M059J (cell line): ENCODE measurements around the gene MICAL3. TPM values are rescaled to one million over a fixed set of nuclear protein-coding genes. Genes with fewer than 3 reads are reported as not detected.
"Not testable (repeated sequence)": the region's sequence is repeated elsewhere in the genome, so short reads cannot be mapped to it uniquely, and the experiment has no call there.

Experiments
- DNase-seq: peaks from one replicate; pipeline ENCODE4 v3.0.0-alpha.2; 2012; ENCODE audit warnings: low read depth
- total RNA-seq: library from RNA; depleted of rRNA; stranded (reverse); fragments of >200 nt; shearing (Covaris generic); gene quantifications from 2 replicates; pipeline ENCODE4 v1.2.3, GENCODE V29; 2014; rRNA removed

The MICAL3 gene
- total RNA-seq = 20.8 and 33.6 TPM in 2 replicates

GRCh38 chr22:18024276-18024939, at the start of gene MICAL3:
Gene MICAL3 (minus strand): TSS chr22:18024561. CDS start chr22:17906812, 117,749 bp downstream.
- peak; percentile 61 for DNase-seq

- DNase-seq = not testable (repeated sequence)
These were observed 49.6 kb upstream of the MICAL3 start for GRCh38 chr22:18073927-18074326.

GRCh38 chr22:18073467-18073866, 49.1 kb upstream of the MICAL3 start:
- DNase-seq = no peak

GRCh38 chr22:18071968-18072310, 47.6 kb upstream of the MICAL3 start:
- DNase-seq = no peak

GRCh38 chr22:18071307-18071967, 47.1 kb upstream of the MICAL3 start:
- DNase-seq = not testable (repeated sequence)

- no peak for DNase-seq
These were observed 46.4 kb upstream of the MICAL3 start for GRCh38 chr22:18070556-18071306.

- DNase-seq = no peak
These were observed 45.7 kb upstream of the MICAL3 start for GRCh38 chr22:18070041-18070440.

- DNase-seq = no peak
These were observed 44.7 kb upstream of the MICAL3 start for GRCh38 chr22:18069041-18069440.

GRCh38 chr22:18068381-18068988, 44.1 kb upstream of the MICAL3 start:
- peak; percentile 48 for DNase-seq

- no peak for DNase-seq
These were observed 43.4 kb upstream of the MICAL3 start for GRCh38 chr22:18067548-18068341.

GRCh38 chr22:18067121-18067520, 42.8 kb upstream of the MICAL3 start:
- DNase-seq = no peak

GRCh38 chr22:18066181-18066859, 42.0 kb upstream of the MICAL3 start:
- no peak for DNase-seq

- peak; percentile 46 for DNase-seq
These were observed 40.9 kb upstream of the MICAL3 start for GRCh38 chr22:18065256-18065655.

- DNase-seq = no peak
These were observed 40.3 kb upstream of the MICAL3 start for GRCh38 chr22:18064636-18065035.

- DNase-seq = not testable (repeated sequence)
These were observed 39.4 kb upstream of the MICAL3 start for GRCh38 chr22:18063715-18064114.

GRCh38 chr22:18063306-18063705, 38.9 kb upstream of the MICAL3 start:
- DNase-seq = peak; percentile 98

- peak; percentile 65 for DNase-seq
These were observed 38.1 kb upstream of the MICAL3 start for GRCh38 chr22:18062421-18062820.

GRCh38 chr22:18060646-18061620, 36.6 kb upstream of the MICAL3 start:
- DNase-seq = peak; percentile 88

GRCh38 chr22:18059991-18060390, 35.6 kb upstream of the MICAL3 start:
- no peak for DNase-seq

- no peak for DNase-seq
These were observed 35.1 kb upstream of the MICAL3 start for GRCh38 chr22:18059473-18059872.
